Upper lobe of left lung (tissue), 6 donors: ENCODE data around the gene PTPN2. TPM values are rescaled to one million over a fixed set of nuclear protein-coding genes. Genes with fewer than 3 reads are reported as not detected.
A peak's percentile ranks its signal among the peaks of the same experiment; 100 is the strongest.
"Not testable (repeated sequence)": the region's sequence is repeated elsewhere in the genome, so short reads cannot be mapped to it uniquely, and the experiment has no call there.

Experiments used
- ATAC-seq, 2 donors: fragments of 200-7000 bp; cut with Tn5 transposase; one replicate each; pipeline ENCODE4 v1.9.1; 2022; ENCODE audit warnings: mild to moderate bottlenecking in 2 of 2, moderate library complexity in 2 of 2; ENCODE audit not compliant: low FRiP score in 2 of 2
- DNase-seq, 2 donors: peaks; one replicate each; pipeline ENCODE4 v3.0.0-alpha.2; 2019 to 2020
- H3K27ac ChIP-seq, 4 donors: fragments of 200-600 bp; sonication (generic); one replicate each; pipeline ENCODE4 v1.5.1; 2016 to 2019
- H3K27me3 ChIP-seq, 4 donors: fragments of 200-600 bp; sonication (generic); one replicate each; pipeline ENCODE4 v1.5.1; 2017 to 2019
- H3K36me3 ChIP-seq, 4 donors: fragments of 200-600 bp; sonication (generic); one replicate each; pipeline ENCODE4 v1.5.1; 2016 to 2019
- H3K4me1 ChIP-seq, 4 donors: fragments of 200-600 bp; sonication (generic); one replicate each; pipeline ENCODE4 v1.5.1; 2018 to 2019
- H3K4me3 ChIP-seq, 4 donors: fragments of 200-600 bp; sonication (generic); one replicate each; pipeline ENCODE4 v1.5.1; 2017 to 2019; ENCODE audit warnings: mild to moderate bottlenecking in 2 of 4, moderate library complexity in 1 of 4
- H3K9me3 ChIP-seq, 4 donors: fragments of 200-600 bp; sonication (generic); one replicate each; pipeline ENCODE4 v1.5.1; 2018 to 2019
- CTCF ChIP-seq, 6 experiments: fragments of 450-650 bp in 4 of 6; fragments of 200-600 bp in 2 of 6; sonication (generic) in 2 of 6; IDR thresholded peaks; one replicate each; pipeline ENCODE4 v1.5.1; 2016 to 2019; ENCODE audit warnings: antibody characterized with exemption in 6 of 6
- EP300 ChIP-seq, 4 donors: sonication (generic); formaldehyde crosslinking; IDR thresholded peaks; one replicate each; pipeline ENCODE4 v1.5.1; 2017; ENCODE audit warnings: antibody characterized with exemption in 4 of 4, control low read depth in 2 of 4
- POLR2A ChIP-seq, 4 donors: fragments of 450-650 bp; IDR thresholded peaks; one replicate each; pipeline ENCODE4 v1.5.1; 2016 to 2017; ENCODE audit warnings: antibody characterized with exemption in 4 of 4, mild to moderate bottlenecking in 2 of 4
- POLR2AphosphoS5 ChIP-seq, 2 donors: sonication (generic); formaldehyde crosslinking; IDR thresholded peaks; one replicate each; pipeline ENCODE4 v1.5.1; 2017; ENCODE audit warnings: antibody characterized with exemption in 2 of 2
- WGBS, 2 donors: methylation state at CpG; one replicate each; pipeline ENCODE4 v1.1.5; 2017 to 2018; 5-methylcytosine and 5-hydroxymethylcytosine counted together
- total RNA-seq, 6 donors: library from RNA; depleted of rRNA in 4 of 6; stranded (reverse); fragments of >200 nt in 4 of 6; gene quantifications; one replicate each; pipeline versions ENCODE4 v1.1.0 to v1.2.1, GENCODE V29; 2016 to 2021
- donor health status: DM: no; HTN: no; CAD: no; lungs with moderate emphysema.
- donor health status: DM: no; HTN: yes; CAD: no; lungs with severe emphysema.

The PTPN2 gene
- total RNA-seq, 6 donors from 2014 or later: 31.9 to 119 (median 54.0) TPM

- Histone ChIP-seq H3K4me1 (peaks cover 15 to 40% (median 22%) of the 10 kb centered on the region in 4 donors), H3K4me3 (no peak overlapping the region), H3K9me3 (no peaks in the 10 kb centered on the region), H3K27me3 (peaks cover 0 to 6% (median 0%) of the 10 kb centered on the region in 4 donors), H3K27ac (peak overlapping the region in 2 of 4 donors; percentile 33 to 67), H3K36me3 (no peaks in the 10 kb centered on the region)
- no peak for ATAC-seq
- no peak for DNase-seq
- 41 to 64% methylated on average over 7 to 8 of the region's 8 CpGs for WGBS, 2 donors
- TF ChIP-seq CTCF (IDR thresholded peaks at IDR 0.05) (no peak), EP300 (IDR thresholded peaks at IDR 0.05) (no peak), POLR2AphosphoS5 (IDR thresholded peaks at IDR 0.05) (no peak), POLR2A (IDR thresholded peaks at IDR 0.05) (no peak)
Observed at GRCh38 chr18:12907258-12907925, 23.4 kb upstream of the PTPN2 start.

- Histone ChIP-seq H3K9me3 (no peaks in the 10 kb centered on the region), H3K4me3 (no peak overlapping the region), H3K27me3 (peaks cover 0 to 3% (median 0%) of the 10 kb centered on the region in 4 donors), H3K4me1 (peaks cover 12 to 36% (median 22%) of the 10 kb centered on the region in 4 donors), H3K36me3 (no peaks in the 10 kb centered on the region), H3K27ac (peak overlapping the region in 2 of 4 donors; percentile 33 to 67)
- DNase-seq (no peak), ATAC-seq (no peak)
- TF ChIP-seq EP300 (IDR thresholded peaks at IDR 0.05): no peak
- no peak for TF ChIP-seq POLR2AphosphoS5 (IDR thresholded peaks at IDR 0.05)
- TF ChIP-seq POLR2A (IDR thresholded peaks at IDR 0.05): no peak
- TF ChIP-seq CTCF (IDR thresholded peaks at IDR 0.05): no peak
- 89 to 91% methylated on average over 10 of the region's 10 CpGs for WGBS, 2 donors
Observed at GRCh38 chr18:12906773-12907172, 22.7 kb upstream of the PTPN2 start.

GRCh38 chr18:12906119-12906518 lies 22.1 kb upstream of the PTPN2 start:
- peaks cover 0 to 1% (median 0%) of the 10 kb centered on the region in 4 donors for H3K27me3 ChIP-seq

GRCh38 chr18:12904012-12904516 lies 20.0 kb upstream of the PTPN2 start:
- Histone ChIP-seq H3K4me1 (peaks cover 0 to 23% (median 17%) of the 10 kb centered on the region in 4 donors), H3K9me3 (no peaks in the 10 kb centered on the region), H3K27me3 (no peaks in the 10 kb centered on the region), H3K36me3 (no peaks in the 10 kb centered on the region), H3K27ac (peak overlapping the region in 1 of 4 donors; percentile 3), H3K4me3 (no peak overlapping the region)
- WGBS, 2 donors: 60 to 61% methylated on average over 8 of the region's 8 CpGs
- ATAC-seq (peak in 1 of 2 donors; percentile 38), DNase-seq (peak in 1 of 2 donors; percentile 36)
- TF ChIP-seq EP300 (IDR thresholded peaks at IDR 0.05): no peak
- no peak for TF ChIP-seq POLR2AphosphoS5 (IDR thresholded peaks at IDR 0.05)
- TF ChIP-seq CTCF (IDR thresholded peaks at IDR 0.05): no peak
- TF ChIP-seq POLR2A (IDR thresholded peaks at IDR 0.05): no peak

More at GRCh38 chr18:12906119-12906518, 22.1 kb upstream of the PTPN2 start:
- H3K4me3 ChIP-seq: no peak overlapping the region
- peaks cover 6 to 29% (median 20%) of the 10 kb centered on the region in 4 donors for H3K4me1 ChIP-seq
- ATAC-seq (no peak), DNase-seq (no peak)
- TF ChIP-seq POLR2AphosphoS5 (IDR thresholded peaks at IDR 0.05): no peak
- TF ChIP-seq EP300 (IDR thresholded peaks at IDR 0.05): no peak
- TF ChIP-seq POLR2A (IDR thresholded peaks at IDR 0.05): no peak
- no peak for TF ChIP-seq CTCF (IDR thresholded peaks at IDR 0.05)
- no peaks in the 10 kb centered on the region for H3K9me3 ChIP-seq
- no peaks in the 10 kb centered on the region for H3K36me3 ChIP-seq
- WGBS, 2 donors: 93 to 94% methylated on average over 4 of the region's 4 CpGs
- H3K27ac ChIP-seq: no peak overlapping the region

- not testable (repeated sequence) for H3K9me3 ChIP-seq, H3K36me3 ChIP-seq, H3K4me3 ChIP-seq, ATAC-seq, H3K27me3 ChIP-seq, H3K27ac ChIP-seq, DNase-seq
- peaks cover 0 to 14% (median 11%) of the 10 kb centered on the region in 4 donors for H3K4me1 ChIP-seq
- 93 to 98% methylated on average over 10 to 12 of the region's 12 CpGs for WGBS, 2 donors
Observed at GRCh38 chr18:12901208-12901607, 17.2 kb upstream of the PTPN2 start.

GRCh38 chr18:12896784-12897333 lies 12.8 kb upstream of the PTPN2 start:
- H3K36me3 ChIP-seq, H3K27ac ChIP-seq, H3K9me3 ChIP-seq, ATAC-seq, H3K27me3 ChIP-seq, H3K4me1 ChIP-seq: not testable (repeated sequence)
- H3K4me3 ChIP-seq: peak overlapping the region in 3 of 4 donors; percentile 24 to 43 (median 43)
- WGBS, 2 donors: 13 to 19% methylated on average over 13 to 30 of the region's 51 CpGs
- peak in 1 of 2 donors; percentile 84 for DNase-seq
